ENCODE results near the gene OR6A2. TPM values are rescaled to one million over a fixed set of nuclear protein-coding genes. Genes with fewer than 3 reads are reported as not detected.

The OR6A2 gene
- total and polyA plus RNA-seq, 9 of the 15 experiments (the other 6 are each of a cell fraction or from before 2014, with no cell fraction given): 0.04 to 0.69 (median 0.35) TPM; not detected in 2

DNA sequence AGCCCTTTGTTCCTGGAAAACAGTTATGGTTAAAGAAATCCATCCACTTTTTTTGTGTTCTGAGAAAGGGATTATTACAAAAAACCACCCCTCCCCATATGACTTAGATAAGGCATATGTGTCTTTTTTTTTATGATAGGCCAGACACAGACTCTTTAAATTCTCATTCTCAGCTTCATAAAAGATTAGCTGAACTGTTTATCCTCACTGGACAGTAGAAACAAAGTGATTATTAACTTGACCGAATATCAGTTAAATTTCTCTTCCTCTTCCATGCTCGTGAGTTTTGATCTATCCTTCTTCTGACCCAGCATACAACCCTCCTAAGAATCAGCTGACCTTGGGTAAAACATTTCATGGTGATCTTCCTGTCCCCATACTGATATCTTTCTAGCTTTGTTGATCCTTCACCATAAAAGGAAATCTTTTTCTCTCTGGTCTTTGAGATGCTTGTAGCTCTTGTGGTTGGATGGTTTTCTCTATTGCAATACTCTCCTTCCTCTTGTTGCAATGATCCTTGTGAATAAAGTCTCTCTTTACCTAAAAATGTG, 53.9 kb downstream of the OR6A2 start (continued):
- TF ChIP-seq ZNF780A (CRISPR knock-in tag; IDR thresholded peaks at IDR 0.05) (no peak), NELFE (IDR thresholded peaks at IDR 0.05; ENCODE audit: insufficient read depth, insufficient read length) (no peak), LARP7 (IDR thresholded peaks at IDR 0.05) (no peak), FOXP1 (CRISPR knock-in tag; IDR thresholded peaks at IDR 0.05) (no peak), RBM25 (IDR thresholded peaks at IDR 0.05; ENCODE audit: low read depth, low read length, severe bottlenecking) (no peak), KLF13 (tag; IDR thresholded peaks at IDR 0.05; ENCODE audit: borderline replicate concordance, low read depth) (no peak), ZNF121 (CRISPR knock-in tag; conservative IDR thresholded peaks at IDR 0.05) (no peak), XRCC5 (IDR thresholded peaks at IDR 0.05; ENCODE audit: low read depth, low read length) (no peak), CC2D1A (IDR thresholded peaks at IDR 0.05) (peak; percentile 71; the same call in 1 of the 2 replicates), WHSC1 (IDR thresholded peaks at IDR 0.05; ENCODE audit: low read length) (no peak), PHF20 (IDR thresholded peaks at IDR 0.05; ENCODE audit: partially characterized antibody) (no peak), RFX1 (IDR thresholded peaks at IDR 0.05) (no peak)
- TF ChIP-seq, protein P1, sequence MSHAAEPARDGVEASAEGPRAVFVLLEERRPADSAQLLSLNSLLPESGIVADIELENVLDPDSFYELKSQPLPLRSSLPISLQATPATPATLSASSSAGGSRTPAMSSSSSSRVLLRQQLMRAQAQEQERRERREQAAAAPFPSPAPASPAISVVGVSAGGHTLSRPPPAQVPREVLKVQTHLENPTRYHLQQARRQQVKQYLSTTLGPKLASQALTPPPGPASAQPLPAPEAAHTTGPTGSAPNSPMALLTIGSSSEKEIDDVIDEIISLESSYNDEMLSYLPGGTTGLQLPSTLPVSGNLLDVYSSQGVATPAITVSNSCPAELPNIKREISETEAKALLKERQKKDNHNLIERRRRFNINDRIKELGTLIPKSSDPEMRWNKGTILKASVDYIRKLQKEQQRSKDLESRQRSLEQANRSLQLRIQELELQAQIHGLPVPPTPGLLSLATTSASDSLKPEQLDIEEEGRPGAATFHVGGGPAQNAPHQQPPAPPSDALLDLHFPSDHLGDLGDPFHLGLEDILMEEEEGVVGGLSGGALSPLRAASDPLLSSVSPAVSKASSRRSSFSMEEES (CRISPR knock-in tag; IDR thresholded peaks at IDR 0.05): no peak
- TF ChIP-seq, protein P2, sequence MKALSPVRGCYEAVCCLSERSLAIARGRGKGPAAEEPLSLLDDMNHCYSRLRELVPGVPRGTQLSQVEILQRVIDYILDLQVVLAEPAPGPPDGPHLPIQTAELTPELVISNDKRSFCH (CRISPR knock-in tag; IDR thresholded peaks at IDR 0.05): no peak
- TF ChIP-seq, protein P2 (tag; IDR thresholded peaks at IDR 0.05): no peak
- TF ChIP-seq, protein P3, sequence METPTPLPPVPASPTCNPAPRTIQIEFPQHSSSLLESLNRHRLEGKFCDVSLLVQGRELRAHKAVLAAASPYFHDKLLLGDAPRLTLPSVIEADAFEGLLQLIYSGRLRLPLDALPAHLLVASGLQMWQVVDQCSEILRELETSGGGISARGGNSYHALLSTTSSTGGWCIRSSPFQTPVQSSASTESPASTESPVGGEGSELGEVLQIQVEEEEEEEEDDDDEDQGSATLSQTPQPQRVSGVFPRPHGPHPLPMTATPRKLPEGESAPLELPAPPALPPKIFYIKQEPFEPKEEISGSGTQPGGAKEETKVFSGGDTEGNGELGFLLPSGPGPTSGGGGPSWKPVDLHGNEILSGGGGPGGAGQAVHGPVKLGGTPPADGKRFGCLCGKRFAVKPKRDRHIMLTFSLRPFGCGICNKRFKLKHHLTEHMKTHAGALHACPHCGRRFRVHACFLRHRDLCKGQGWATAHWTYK (CRISPR knock-in tag; IDR thresholded peaks at IDR 0.05): 0 out of 2 replicates have a peak, but pooled peaks have one; percentile 26
- TF ChIP-seq, protein P4, sequence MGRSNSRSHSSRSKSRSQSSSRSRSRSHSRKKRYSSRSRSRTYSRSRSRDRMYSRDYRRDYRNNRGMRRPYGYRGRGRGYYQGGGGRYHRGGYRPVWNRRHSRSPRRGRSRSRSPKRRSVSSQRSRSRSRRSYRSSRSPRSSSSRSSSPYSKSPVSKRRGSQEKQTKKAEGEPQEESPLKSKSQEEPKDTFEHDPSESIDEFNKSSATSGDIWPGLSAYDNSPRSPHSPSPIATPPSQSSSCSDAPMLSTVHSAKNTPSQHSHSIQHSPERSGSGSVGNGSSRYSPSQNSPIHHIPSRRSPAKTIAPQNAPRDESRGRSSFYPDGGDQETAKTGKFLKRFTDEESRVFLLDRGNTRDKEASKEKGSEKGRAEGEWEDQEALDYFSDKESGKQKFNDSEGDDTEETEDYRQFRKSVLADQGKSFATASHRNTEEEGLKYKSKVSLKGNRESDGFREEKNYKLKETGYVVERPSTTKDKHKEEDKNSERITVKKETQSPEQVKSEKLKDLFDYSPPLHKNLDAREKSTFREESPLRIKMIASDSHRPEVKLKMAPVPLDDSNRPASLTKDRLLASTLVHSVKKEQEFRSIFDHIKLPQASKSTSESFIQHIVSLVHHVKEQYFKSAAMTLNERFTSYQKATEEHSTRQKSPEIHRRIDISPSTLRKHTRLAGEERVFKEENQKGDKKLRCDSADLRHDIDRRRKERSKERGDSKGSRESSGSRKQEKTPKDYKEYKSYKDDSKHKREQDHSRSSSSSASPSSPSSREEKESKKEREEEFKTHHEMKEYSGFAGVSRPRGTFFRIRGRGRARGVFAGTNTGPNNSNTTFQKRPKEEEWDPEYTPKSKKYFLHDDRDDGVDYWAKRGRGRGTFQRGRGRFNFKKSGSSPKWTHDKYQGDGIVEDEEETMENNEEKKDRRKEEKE (IDR thresholded peaks at IDR 0.05; ENCODE audit: borderline replicate concordance in 1 of 2, control insufficient read depth in 1 of 2, low read depth in 2 of 2, low read length in 1 of 2): no peak
- TF ChIP-seq, protein P5, sequence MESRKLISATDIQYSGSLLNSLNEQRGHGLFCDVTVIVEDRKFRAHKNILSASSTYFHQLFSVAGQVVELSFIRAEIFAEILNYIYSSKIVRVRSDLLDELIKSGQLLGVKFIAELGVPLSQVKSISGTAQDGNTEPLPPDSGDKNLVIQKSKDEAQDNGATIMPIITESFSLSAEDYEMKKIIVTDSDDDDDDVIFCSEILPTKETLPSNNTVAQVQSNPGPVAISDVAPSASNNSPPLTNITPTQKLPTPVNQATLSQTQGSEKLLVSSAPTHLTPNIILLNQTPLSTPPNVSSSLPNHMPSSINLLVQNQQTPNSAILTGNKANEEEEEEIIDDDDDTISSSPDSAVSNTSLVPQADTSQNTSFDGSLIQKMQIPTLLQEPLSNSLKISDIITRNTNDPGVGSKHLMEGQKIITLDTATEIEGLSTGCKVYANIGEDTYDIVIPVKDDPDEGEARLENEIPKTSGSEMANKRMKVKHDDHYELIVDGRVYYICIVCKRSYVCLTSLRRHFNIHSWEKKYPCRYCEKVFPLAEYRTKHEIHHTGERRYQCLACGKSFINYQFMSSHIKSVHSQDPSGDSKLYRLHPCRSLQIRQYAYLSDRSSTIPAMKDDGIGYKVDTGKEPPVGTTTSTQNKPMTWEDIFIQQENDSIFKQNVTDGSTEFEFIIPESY (CRISPR knock-in tag; IDR thresholded peaks at IDR 0.05): no peak
- TF ChIP-seq, protein P6, sequence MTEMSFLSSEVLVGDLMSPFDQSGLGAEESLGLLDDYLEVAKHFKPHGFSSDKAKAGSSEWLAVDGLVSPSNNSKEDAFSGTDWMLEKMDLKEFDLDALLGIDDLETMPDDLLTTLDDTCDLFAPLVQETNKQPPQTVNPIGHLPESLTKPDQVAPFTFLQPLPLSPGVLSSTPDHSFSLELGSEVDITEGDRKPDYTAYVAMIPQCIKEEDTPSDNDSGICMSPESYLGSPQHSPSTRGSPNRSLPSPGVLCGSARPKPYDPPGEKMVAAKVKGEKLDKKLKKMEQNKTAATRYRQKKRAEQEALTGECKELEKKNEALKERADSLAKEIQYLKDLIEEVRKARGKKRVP (CRISPR knock-in tag; IDR thresholded peaks at IDR 0.05): no peak
